ENCODE measurements around the gene ZNF516.

ZNF516 gene

DNA sequence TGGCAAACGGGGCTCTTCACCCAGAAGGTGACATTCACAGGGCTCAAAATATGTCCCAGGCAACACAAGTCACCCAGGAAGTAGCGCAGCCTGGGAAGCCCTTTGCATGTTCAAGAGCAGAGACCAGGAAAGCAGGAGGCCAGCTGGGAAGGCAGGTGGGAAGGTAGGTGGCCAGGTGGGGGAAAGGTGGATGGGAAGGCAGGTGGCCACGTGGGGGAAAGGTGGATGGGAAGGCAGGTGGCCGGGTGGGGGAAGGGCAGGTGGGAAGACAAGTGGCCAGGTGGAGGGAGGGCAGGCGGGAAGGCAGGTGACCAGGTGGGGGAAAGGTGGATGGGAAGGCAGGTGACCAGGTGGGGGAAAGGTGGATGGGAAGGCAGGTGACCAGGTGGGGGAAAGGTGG is 102.7 kb downstream of the ZNF516 start:
- DNase-seq: no peak

DNA sequence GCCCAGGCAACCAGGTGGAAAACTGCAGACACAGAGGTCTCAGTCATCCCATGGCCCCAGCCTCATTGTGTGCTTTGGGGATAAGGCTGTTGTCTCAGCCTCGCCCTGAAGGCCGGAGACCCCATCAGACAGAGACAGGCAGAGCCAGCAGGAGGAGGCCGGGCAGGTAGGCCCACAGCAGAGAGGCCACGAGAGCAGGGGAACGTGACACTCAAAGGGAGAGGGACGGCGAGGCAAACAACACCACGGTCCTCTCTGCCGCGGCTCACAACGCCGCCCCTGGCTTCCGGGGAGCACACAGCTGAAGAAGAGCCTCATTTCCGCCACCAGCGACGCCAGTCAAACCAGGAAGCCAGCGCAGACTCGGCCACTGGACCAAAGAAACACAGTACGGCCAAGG is 103.3 kb downstream of the ZNF516 start:
- no peak for DNase-seq

DNA sequence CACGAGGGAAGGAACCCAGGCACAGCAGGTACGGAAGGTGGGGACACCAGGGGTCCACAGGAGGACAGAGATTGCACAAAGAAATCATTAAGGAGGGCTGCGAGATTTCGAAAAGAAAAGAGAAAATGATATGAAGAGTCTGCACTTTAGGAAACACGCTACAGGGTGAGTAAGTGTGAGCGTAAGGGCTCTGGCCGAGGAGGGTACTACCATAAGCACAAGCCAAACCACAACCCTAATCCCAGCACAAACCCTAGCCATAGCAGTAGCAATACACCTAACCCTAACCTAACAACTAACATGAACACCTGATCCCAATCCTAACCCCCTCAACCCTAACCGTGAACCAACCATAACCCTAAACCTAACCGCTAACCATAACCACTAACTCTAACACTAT is 104.0 kb downstream of the ZNF516 start:
- DNase-seq: no peak

DNA sequence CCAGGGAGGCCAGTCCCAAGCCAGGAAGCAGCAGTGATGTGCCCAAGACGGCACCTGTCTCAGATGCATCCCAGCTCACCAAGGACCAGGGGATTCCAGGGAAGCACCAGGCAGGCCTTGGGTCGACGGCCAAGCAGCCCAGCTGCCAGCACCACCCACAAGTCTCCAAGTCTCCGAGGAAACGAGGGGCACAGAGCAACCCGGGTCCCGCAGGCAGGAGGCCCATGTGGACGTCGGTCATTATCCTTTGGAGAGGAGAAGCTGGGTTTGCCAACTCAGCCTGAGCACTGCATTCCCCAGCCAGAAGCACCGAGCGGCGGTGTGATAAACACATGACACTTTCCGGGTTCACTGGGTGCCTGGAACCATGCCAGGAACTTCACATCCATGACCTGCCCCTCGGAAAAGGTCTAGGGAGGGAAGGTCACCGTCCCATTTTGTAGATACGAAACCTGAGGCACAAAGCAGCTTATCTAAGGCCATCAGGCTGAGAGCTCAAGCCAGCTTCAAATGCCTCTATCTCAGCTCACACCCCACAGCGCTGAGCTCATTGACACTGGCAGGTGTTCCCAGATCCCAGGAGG is 104.5 kb downstream of the ZNF516 start:
- no peak for DNase-seq

DNA sequence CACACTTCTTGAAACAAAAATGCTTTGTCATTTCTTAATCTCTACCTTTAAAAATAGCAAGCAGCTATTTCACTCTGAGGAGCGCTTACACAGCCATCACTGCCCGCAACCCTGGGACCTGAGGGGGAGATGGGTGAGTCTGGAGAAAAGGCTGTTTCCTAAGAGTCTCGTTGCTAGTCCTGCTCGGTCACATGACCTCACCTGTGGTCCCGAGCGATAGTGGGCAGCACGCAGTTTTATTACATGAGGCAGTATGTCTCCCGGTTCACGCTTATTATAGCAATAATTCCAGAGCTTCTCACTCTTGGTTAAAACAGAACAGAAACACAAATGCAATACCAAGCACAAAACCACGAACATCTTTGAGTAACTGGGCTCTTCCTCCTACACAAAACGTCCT is 105.3 kb downstream of the ZNF516 start:
- no peak for DNase-seq

DNA sequence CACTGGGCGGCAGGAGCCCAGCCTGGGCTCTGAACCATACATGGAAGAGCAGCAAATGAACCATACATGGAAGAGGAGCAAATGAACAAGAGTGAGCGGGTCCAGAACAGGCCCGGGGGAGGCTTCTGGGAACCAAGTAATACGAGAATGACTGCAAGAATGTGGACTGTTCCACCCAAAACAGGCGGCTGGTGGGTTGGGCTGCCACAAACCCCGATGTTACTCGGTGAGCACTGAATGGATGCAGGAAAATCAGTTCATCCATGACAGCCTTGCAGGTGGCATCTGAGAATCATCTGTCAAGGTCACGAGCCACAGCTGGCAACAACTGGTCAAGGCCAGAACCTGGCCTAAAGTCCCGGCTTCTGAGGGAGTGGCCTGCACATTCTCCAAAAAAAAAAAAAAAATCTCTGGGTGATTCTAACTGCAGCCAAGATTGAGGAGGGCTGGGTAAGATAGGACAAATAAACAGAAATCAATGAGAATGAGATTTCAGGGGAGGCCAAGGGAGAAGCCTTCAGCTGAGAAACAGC is 106.1 kb downstream of the ZNF516 start:
- DNase-seq: no peak

DNA sequence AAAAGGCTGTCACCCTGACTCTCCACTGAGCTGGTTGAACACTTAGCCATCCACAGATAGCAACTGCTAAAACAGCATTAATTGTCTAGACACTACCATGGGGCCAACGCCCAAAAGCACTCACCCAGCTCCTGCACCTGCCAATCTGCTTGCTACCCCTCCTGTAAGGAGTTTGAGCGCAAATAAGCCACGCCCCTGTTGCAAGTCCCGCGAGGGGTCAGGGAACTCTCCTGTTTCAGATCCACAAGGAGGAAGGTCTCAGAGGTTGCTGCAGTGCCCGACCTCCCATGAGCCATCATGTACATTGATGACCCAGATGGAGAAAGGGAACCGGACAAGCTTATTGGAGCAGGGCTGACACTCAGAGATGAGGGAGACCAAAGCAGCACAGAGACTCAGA is 106.8 kb downstream of the ZNF516 start:
- no peak for DNase-seq

DNA sequence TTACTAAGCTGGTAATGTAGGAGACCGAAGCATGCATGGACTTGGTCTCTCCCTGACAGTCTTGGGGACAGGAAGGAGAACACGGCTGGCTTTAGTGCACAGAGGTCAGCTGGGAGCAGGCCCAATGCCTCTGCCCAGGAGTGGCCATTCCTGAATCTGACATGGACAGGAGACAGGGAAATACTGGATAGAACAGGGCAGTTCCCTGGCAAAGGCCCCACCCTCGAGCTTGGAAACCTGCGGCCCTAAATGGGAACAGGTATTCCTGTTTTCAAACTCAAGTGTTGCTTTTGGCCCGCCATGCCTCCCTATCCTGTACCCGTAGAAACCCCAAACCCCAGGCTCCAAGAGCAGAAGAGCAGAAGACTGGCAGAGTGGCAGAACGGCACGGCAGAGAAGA is 107.4 kb downstream of the ZNF516 start:
- no peak for DNase-seq

DNA sequence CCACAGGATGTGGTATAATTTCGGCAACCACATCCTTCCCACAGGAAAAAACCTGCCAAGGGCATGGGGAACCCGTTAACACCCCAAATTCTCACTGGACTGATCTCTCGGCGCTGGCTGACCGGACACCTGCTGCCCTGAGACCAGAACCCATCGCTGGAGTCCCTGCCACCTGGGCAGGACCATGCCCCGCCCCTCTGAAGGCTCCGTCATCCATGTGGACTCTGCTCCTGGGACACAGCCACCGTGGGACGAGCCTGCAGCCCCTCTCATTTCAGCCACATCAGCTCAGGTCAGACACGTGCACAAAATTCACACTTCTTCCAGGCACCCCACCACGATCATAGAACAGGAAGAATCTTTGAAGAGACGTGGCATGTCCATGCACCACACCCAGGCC is 108.2 kb downstream of the ZNF516 start:
- no peak for DNase-seq

DNA sequence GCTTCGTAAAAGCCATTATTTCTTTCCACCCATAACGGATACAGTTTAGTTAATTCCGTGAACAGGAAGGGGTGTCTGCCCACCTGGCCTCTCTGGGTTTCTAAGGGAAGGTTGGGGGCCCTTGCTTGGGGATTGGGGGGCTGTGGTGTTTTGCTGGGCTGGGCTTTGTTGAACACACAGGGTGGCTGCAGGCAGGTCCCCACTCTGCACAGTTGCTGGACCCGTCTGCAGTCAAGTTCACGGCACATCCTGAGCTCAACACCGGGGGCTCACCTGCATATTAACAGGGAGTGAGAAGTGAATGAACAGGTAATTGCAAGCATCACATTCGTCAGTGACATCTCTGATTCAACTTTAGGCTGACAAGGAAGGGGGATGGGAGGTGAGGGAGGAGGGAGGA is 109.0 kb downstream of the ZNF516 start:
- no peak for DNase-seq

DNA sequence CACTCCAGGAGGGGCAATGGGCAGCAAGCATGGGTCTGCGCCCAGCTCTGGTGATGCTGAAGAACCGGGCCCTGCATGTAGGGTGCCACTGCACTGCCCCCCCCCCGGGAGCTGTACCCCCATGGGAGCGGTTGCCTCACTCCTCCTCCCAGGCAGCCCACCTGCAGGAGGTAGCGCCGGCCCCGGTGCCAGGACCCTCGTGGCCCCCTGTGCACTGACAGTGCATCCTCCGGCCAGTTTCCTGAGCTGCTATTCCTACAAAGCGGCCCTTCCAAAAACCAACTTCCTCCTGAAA is 109.4 kb downstream of the ZNF516 start:
- no peak for DNase-seq

DNA sequence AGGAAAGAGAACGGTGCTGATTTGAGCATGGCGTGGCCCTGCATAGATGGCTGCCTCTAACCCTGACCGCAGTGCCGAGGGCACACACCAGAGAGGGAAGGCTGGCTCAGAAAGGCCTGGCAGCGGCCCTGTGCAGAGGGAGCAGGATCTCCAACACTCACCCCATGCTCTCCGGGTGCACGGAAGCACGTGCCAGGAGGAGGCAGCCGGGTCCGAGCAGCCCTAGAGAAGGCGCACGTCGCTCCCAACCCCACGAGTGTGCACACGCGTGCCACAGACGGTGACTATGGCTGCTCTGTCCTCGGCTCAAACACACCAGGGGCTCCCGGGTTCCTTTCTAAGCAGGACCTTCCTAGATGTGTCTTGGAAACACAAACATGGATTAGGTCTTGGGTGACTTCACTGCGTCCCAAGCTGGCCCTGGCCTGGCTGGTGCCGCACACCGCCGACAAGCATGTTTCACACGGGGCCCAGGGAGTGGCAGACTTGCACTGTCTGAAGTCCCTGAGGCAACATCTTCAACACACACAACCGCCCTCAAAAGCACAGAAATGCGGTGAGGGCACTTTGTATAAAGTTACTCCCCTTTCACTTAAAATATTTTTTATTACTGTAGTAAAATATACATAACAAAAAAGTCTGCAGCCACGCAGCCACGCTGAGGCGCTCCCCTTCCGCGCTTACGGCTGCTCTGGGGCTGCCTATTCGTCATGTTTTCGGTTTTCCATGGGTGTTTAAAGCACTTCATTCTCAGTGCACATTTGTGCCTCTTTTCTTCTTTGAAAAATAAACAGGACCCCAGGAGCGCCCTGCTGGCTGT is 110.0 kb downstream of the ZNF516 start:
- no peak for DNase-seq

DNA sequence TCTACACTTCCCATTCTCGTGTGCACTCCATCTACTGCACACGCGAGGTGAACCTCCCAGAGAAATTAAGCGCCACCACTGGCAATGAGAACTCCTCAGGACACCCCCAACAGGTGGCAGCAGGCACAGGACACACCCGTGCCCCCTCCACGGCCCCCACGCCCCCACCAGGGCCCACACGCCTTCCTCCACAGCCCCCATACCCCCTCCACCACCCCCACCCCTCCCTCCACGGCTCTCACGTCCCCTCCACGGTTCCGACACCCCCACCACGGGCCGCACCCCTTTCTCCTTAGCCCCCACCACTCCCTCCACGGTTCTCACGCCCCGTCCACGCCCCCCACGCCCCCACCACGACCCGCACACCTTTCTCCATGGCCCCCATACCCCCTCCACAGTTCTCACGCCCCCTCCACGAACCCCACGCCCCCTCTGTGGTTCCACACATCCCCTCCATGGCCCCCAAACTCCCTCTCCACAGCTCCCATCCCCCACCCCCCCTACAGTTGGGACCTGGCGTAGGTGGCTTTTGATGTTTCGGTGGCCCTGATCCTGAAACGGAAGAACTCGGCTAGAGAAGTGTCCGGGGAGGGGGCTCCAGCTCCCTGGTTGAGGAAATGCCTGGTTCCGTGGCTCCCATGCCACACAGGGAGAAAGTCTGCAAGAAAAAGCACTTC is 110.8 kb downstream of the ZNF516 start:
- no peak for DNase-seq

DNA sequence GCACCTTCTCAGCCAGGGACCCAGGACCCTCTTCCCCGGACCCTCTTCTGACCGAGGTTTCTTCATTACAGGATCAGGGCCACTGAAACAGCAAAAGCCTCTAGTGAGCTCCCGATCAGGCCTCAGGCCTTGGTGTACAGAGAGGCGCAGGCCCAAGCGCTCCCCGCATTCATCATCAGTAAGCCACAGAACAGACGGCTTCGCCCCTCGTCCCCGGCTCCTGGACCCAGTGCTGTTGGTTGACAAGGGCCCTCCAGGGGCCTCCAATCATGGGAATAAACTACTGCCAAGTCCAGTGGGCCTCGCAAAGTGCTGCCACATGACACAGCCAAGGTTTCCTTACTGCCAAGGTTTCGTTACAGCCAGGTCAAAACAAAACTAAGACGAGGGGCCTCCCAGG is 111.4 kb downstream of the ZNF516 start:
- DNase-seq: no peak

DNA sequence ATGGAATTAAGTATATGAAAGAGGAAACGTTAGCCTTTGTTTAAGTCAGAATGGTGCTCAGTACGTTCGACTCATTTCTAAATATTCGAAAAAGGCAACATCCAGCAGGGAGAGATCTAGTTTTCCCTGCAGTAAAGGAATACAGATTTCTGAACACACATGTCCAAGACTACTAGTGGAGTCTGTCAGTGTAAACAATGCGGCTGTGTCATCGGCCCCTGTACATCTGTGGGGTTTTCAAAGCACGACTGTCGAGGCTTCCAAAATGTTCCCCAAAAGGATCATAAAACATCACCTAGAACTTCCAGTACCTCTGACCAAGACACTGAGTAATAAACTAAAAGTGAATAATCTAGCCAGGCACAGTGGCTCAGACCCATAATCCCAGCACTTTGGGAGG is 112.8 kb downstream of the ZNF516 start:
- no peak for DNase-seq

DNA sequence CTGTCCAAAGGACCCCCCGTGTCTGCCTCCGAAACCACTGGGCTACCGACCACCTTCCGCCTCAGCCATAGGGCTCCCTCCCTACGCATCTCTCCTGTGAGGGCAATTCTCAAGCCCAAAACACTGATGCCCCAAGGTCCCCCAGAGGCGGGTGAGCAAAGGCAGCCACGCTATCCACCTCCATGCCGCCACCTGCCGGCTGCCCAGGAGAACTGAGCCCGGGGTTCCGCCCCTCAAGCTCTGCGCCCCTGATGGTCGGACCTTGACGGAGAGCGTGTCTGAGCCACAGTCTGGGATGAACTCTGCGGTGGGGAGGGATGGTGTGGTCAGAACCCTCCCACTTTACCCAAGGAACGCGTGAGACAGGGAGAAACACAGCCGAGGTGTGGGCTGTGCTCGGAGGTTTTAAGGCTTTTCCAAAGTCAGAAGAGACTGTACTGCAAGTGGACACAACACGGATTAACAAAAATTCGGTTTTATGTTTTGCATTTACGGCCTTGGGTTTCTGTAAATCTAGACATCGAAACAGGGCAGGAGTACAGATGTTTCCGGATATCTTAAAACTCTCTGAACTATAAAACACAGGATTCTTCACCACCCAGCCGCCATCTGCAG is 114.1 kb downstream of the ZNF516 start:
- DNase-seq: peak; percentile 90

DNA sequence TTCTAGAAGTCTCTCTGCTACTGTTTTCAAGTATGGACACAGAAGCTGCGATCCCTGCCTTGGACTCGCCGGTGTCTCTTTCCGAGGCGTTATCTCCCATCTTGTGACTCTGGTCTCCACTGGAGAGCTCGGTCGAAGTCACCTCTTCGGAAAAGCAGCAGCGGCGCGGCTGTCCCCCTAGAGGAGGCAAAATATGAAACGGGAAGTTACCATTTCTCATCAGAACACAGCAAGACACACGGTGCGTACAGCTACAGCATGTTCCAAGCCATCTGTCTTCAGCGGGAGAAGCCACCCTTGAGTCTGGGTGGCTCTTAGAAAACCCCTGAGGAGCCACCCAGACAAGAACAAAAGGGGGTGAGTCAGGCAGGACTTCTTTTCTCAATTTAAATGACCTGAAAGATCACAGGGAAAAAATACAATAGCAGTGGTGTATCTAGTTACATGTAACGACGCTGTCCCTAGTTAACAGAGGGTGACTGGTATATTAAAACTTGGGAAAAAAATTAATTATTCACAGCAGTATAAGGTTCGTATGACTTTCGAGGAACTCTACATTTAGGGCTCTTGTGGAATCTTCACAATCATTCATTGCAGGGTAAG is 114.8 kb downstream of the ZNF516 start:
- DNase-seq: no peak

DNA sequence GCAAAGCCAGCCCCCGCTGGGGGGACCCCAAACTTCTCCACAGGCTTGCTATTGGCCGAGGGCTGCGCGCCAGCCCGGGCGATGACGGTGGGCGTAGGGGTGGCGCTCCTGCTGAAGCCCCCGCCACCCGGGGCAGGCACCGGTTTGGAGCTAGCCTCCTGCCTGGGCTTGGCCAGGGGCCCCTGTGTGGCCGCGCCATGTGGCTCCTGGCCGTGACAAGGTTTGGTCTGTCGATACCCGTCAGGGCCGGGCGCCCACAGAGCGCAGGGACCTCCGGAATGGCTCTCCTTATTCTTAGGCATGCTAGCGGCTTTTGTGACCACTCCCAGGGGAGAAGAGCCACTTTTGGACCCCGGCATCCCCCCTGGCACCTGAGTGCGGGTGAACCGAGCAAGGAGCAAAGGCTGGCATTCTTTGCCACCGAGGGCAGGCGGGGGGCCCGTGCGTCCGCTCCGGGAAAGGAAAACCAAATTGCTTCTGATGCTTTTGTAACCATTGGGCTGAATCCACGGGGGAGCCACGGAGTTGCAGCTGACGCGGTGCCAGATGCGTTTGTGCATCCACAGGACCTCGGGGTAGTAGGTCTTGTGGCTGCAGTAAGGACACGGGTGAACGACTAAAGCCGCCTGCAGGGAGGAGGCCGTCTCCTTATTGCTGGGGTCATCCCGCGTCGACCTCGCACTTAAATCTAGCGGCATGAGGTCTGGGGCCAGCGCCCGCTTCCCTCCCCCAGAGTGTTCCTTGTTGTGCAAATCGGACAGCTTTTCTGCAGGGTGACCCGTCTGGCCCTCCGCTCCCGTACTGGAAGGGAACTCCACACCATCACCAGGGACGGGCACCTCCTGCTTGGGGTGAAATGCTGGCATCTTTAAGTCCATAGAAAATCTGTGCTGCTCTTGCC is 115.6 kb downstream of the ZNF516 start:
- DNase-seq: no peak

DNA sequence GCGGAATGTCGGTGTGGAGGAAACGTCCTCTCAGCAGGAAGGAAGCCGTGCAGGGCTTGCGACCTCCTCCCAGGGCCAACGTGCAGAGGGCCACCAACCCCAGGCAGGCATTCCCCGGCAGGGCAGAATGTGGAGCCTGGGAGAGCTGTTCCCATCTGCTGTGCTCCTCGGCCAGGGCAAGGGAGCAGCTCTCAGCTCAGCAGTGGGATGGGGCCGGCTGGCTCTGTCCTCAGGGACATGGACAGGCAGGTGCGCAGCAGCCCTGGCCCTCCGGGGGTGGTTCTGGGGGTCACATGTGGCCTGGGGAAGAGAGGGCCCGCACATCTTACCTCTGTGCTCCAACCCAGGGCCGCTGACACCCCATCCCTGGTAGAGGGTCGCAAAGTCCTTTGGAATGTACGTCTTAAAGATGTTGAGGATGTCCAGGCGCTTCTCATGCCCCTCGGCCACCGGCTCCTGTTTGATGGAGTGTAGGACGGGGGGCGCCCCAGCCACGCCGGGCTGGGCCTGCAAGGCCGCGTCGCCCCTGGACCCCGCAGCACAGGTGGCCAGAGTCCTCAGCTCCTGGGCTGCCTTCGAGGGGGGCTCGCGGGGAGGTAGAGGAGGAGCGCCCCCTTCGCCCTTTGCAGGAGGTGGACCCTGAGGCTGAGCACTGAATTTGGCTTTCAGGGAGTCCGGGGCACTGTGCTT is 116.4 kb downstream of the ZNF516 start:
- DNase-seq: no peak

DNA sequence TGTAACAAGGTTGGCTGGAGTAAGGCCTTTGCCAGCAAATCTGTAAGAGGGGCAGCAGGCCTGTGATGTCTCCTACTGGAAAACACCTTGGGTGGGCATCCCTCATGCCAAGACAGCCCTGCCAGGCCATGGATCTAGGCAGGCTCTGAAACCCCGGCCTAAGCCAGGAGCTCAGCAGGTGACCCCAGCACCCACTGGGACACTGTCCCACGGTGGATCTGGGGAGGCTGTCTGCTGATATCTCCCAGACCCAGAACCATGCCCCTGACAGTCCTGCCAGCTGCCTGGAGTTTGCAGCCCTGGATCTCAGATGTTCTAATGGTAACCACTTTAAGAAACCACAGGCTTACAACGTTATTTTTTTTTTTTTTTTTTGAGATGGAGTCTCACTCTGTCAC is 117.7 kb downstream of the ZNF516 start:
- DNase-seq: no peak

DNA sequence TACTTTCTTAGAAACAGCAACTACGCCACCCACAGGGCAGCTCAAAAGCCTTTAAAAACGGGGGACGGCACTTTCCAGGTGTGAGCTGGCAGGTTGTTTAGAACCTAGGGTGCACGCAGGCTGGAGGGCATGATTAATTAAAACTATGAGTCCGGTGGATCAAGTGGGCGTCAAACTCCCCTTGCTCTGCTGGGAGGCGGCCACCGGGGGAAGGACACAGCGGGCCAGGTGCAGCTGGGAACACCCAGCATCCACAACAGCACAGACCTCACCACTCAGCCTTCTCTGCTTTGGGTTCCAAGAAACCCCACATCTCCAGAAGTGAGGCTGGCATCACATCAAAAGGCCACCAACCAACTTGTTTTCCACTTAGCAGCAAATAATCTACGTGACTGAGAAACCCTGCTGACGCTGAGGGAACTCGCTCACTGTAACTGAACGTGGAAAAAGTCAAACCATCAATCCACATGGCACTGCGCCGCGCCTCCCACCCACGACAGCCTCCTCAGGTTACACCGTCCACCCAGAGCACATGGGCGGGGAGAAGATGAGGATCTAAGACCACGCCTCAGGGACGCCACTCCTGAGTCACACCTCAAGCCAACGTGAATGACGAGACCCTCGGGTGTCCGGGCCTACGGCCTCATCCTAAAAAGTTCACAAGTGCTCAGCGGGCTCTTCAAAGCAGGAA is 118.2 kb downstream of the ZNF516 start:
- DNase-seq: no peak

All from islet precursor cell (in vitro differentiated cells).